PC-9 (cell line): Measurements from ENCODE around the gene NUDT16L1. TPM values are rescaled to one million over a fixed set of nuclear protein-coding genes. Genes with fewer than 3 reads are reported as not detected.

Experiments used
- BruUV-seq: library from RNA; stranded (reverse); fragments of 400-500 nt; replicated peaks from 2 replicates; lab custom pipeline; 2021; lab: Mats Ljungman, UMichigan
- CTCF ChIA-PET: fragments of 300-600 bp; sonication (Branson Sonifier 250); formaldehyde crosslinking; loops from one replicate; lab custom pipeline; 2022; ENCODE audit warnings: antibody characterized with exemption; lab: Charles Lee
- POLR2A ChIA-PET: fragments of 300-600 bp; sonication (Branson Sonifier 250); formaldehyde crosslinking; loops from one replicate; lab custom pipeline; 2022; ENCODE audit warnings: antibody characterized with exemption; ENCODE audit not compliant: unreplicated experiment; lab: Charles Lee
- DNase-seq, 2 experiments: peaks; one replicate each; pipeline versions ENCODE4 v3.0.0 to v3.0.0-alpha.2; 2015 to 2022; ENCODE audit warnings: mixed read lengths in 1 of 2
- H2AFZ ChIP-seq: fragments of 200-600 bp; sonication (generic); 2 replicates; pipeline ENCODE4 v1.8.1; 2017; ENCODE audit warnings: antibody characterized with exemption
- H3F3A ChIP-seq: fragments of 200-600 bp; sonication (generic); 2 replicates; pipeline ENCODE4 v1.8.1; 2017; ENCODE audit warnings: antibody characterized with exemption, mild to moderate bottlenecking, low read depth; ENCODE audit not compliant: insufficient read depth
- H3K27ac ChIP-seq: fragments of 200-600 bp; sonication (generic); 2 replicates; pipeline ENCODE4 v1.6.1; 2016; ENCODE audit warnings: mixed run types
- H3K27me3 ChIP-seq: fragments of 200-600 bp; sonication (generic); 2 replicates; pipeline ENCODE4 v1.6.1; 2016; ENCODE audit warnings: low read depth, mixed run types; ENCODE audit not compliant: insufficient read depth
- H3K36me3 ChIP-seq: fragments of 200-600 bp; sonication (generic); 2 replicates; pipeline ENCODE4 v1.6.1; 2016; ENCODE audit warnings: low read depth, mixed run types
- H3K4me1 ChIP-seq: fragments of 200-600 bp; sonication (generic); replicated peaks from 2 replicates; pipeline ENCODE4 v1.6.1; 2016; ENCODE audit warnings: mixed run types; ENCODE audit not compliant: insufficient read depth
- H3K4me2 ChIP-seq: fragments of 200-600 bp; sonication (generic); 2 replicates; pipeline ENCODE4 v1.6.1; 2017; ENCODE audit warnings: mixed run types
- H3K4me3 ChIP-seq: fragments of 200-600 bp; sonication (generic); 2 replicates; pipeline ENCODE4 v1.6.1; 2016; ENCODE audit warnings: mixed run types
- H3K79me2 ChIP-seq: fragments of 200-600 bp; sonication (generic); 2 replicates; pipeline ENCODE4 v1.6.1; 2017; ENCODE audit warnings: low read depth, mixed run types
- H3K9me2 ChIP-seq: fragments of 200-600 bp; sonication (generic); 2 replicates; pipeline ENCODE4 v1.8.1; 2017; ENCODE audit warnings: mild to moderate bottlenecking; ENCODE audit not compliant: insufficient read depth
- H3K9me3 ChIP-seq: fragments of 200-600 bp; sonication (generic); 2 replicates; pipeline ENCODE4 v1.8.1; 2016; ENCODE audit warnings: low read depth; ENCODE audit not compliant: insufficient read depth
- H4K20me1 ChIP-seq: fragments of 200-600 bp; sonication (generic); 2 replicates; pipeline ENCODE4 v1.8.1; 2017; ENCODE audit not compliant: insufficient read depth
- CTCF ChIP-seq: fragments of 200-600 bp; sonication (generic); conservative IDR thresholded peaks from 2 replicates; pipeline ENCODE4 v1.6.1; 2017; ENCODE audit warnings: mixed run types, antibody characterized with exemption, mild to moderate bottlenecking, moderate library complexity
- EZH2 ChIP-seq: fragments of 200-600 bp; sonication (generic); IDR thresholded peaks from 2 replicates; pipeline ENCODE4 v1.8.0; 2017; ENCODE audit warnings: antibody characterized with exemption, low read depth
- intact Hi-C: fragments of 100-400 bp; cut with micrococcal nuclease; formaldehyde crosslinking; loops from one replicate; pipeline ENCODE4 v1.10.0; 2022; ENCODE audit not compliant: unreplicated experiment
- total RNA-seq: library from RNA; stranded (reverse); gene quantifications from 2 replicates; pipeline ENCODE4 v1.2.3, GENCODE V29; 2021

Gene NUDT16L1
- total RNA-seq, 1 experiment from 2014 or later: 25.7 TPM

GRCh38 chr16:4733211-4733742 lies 39.9 kb downstream of the NUDT16L1 start:
- H3K4me3 ChIP-seq: peak overlapping the region; percentile 83
- no peaks in the 10 kb centered on the region for H3K9me3 ChIP-seq
- ChIA-PET CTCF (interaction anchor here (0.6 kb wide), 1 partner anchor 1815 kb away, joined by 10 read pairs; no protein-coding TSS in a partner anchor), POLR2A (no interaction called here)
- intact Hi-C loops: loop anchor here (5.0 kb wide), 1 partner anchor 224 kb away; the partner anchor contains the start of gene SEC14L5
- H3K36me3 ChIP-seq: no peaks in the 10 kb centered on the region; the same call in 1 of the 2 replicates
- H3K27ac ChIP-seq: 0 out of 2 replicates have a peak overlapping the region, but pooled peaks have one; percentile 52
- peaks cover 21% of the 10 kb centered on the region for H3K79me2 ChIP-seq
- H3K27me3 ChIP-seq: no peaks in the 10 kb centered on the region
- no peak for DNase-seq
- H3K9me2 ChIP-seq: no peaks in the 10 kb centered on the region
- TF ChIP-seq EZH2 (no peak), CTCF (no peak)
- peak overlapping the region; percentile 97 for H2AFZ ChIP-seq
- H3K4me1 ChIP-seq: peaks cover 12% of the 10 kb centered on the region
- H4K20me1 ChIP-seq: 0 out of 2 replicates have a peak, but pooled peaks cover 2% of the 10 kb centered on the region
- peaks cover 20% of the 10 kb centered on the region for H3F3A ChIP-seq
- BruUV-seq: no TSS peak
- H3K4me2 ChIP-seq: peak overlapping the region; percentile 85

DNA sequence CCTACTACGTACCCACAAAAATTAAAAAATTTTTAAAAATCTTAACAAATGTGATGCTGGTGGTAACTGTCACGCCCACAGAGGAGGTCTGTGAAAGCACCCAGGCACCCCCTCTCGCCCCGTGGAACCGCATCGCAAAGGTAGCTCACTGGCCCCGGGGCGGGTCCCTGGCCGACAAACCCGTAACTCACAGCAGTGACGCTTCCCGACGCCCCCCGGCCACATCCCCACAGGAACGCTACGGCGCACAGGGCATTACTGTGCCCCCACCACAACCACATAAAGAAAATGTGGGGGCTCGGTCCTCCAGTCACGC lies 40.3 kb downstream of the NUDT16L1 start:
- peaks cover 20% of the 10 kb centered on the region for H3F3A ChIP-seq
- peak overlapping the region; percentile 85 for H3K4me2 ChIP-seq
- no peaks in the 10 kb centered on the region for H3K9me2 ChIP-seq
- peaks cover 21% of the 10 kb centered on the region for H3K79me2 ChIP-seq
- peak overlapping the region; percentile 52; the same call in 1 of the 2 replicates for H3K27ac ChIP-seq
- H3K4me3 ChIP-seq: peak overlapping the region; percentile 83
- CTCF ChIA-PET: interaction anchor here (0.6 to 1.3 kb wide), 2 partner anchors 69 to 1816 kb away, joined by 4 to 10 read pairs; partner anchors contain the start of gene ROGDI
- peak overlapping the region; percentile 97 for H2AFZ ChIP-seq
- H3K9me3 ChIP-seq: no peaks in the 10 kb centered on the region
- peaks cover 12% of the 10 kb centered on the region for H3K4me1 ChIP-seq
- H3K27me3 ChIP-seq: no peaks in the 10 kb centered on the region
- intact Hi-C loops: loop anchor here (1.0 to 5.0 kb wide), 3 partner anchors 35 to 224 kb away; partner anchors contain the start of genes ROGDI and SEC14L5
- no peaks in the 10 kb centered on the region for H4K20me1 ChIP-seq
- no peak for TF ChIP-seq CTCF
- TF ChIP-seq EZH2: no peak
- BruUV-seq: no TSS peak
- DNase-seq: no peak
- POLR2A ChIA-PET: interaction anchor here (0.5 to 1.1 kb wide), 7 partner anchors 22 to 365 kb away, joined by 3 to 12 read pairs (median 7); partner anchors contain the start of genes NAGPA and ROGDI
- no peaks in the 10 kb centered on the region; the same call in 1 of the 2 replicates for H3K36me3 ChIP-seq

GRCh38 chr16:4734063-4734729 lies 40.8 kb downstream of the NUDT16L1 start, which contains the start of the genes ANKS3 and DNAAF8:
TSS of gene ANKS3 (minus strand) at chr16:4734271. CDS start at chr16:4730149, 4,122 bp downstream.
TSS of gene DNAAF8 (plus strand) at chr16:4734537. CDS start at chr16:4736515, 1,978 bp downstream.
- no peaks in the 10 kb centered on the region for H3K27me3 ChIP-seq
- H3K9me2 ChIP-seq: no peaks in the 10 kb centered on the region
- peak within 1 kb of the TSS; percentile 83 for H3K4me3 ChIP-seq
- no peak for TF ChIP-seq EZH2
- no peak for TF ChIP-seq CTCF
- peaks cover 20% of the 10 kb centered on the region for H3F3A ChIP-seq
- peak within 1 kb of the TSS; percentile 97 for H2AFZ ChIP-seq
- peak; percentile 93 to 97 for DNase-seq
- peak within 1 kb of the TSS; percentile 52 for H3K27ac ChIP-seq
- CTCF ChIA-PET: interaction anchor here (0.6 to 1.3 kb wide), 3 partner anchors 69 to 331 kb away, joined by 3 to 4 read pairs (median 3); partner anchors contain the start of genes C16orf89 and ROGDI
- BruUV-seq: no TSS peak
- H3K4me1 ChIP-seq: peaks cover 12% of the 10 kb centered on the region
- POLR2A ChIA-PET: interaction anchor here (0.5 to 1.1 kb wide), 18 partner anchors 20 to 364 kb away, joined by 3 to 12 read pairs (median 4); partner anchors contain the start of genes NAGPA, ROGDI and SEC14L5
- peaks cover 21% of the 10 kb centered on the region for H3K79me2 ChIP-seq
- intact Hi-C loops: loop anchor here (1.0 to 5.0 kb wide), 3 partner anchors 34 to 223 kb away; partner anchors contain the start of genes ROGDI and SEC14L5
- no peaks in the 10 kb centered on the region; the same call in 1 of the 2 replicates for H3K36me3 ChIP-seq
- no peaks in the 10 kb centered on the region for H4K20me1 ChIP-seq
- peak within 1 kb of the TSS; percentile 85 for H3K4me2 ChIP-seq
- no peaks in the 10 kb centered on the region for H3K9me3 ChIP-seq
